Stomach (tissue), 4 donors: Measurements from ENCODE around the gene OCLN.

ENCODE experiments used
- POLR2A ChIP-seq, 4 donors: fragments of 450-650 bp; IDR thresholded peaks; one replicate each; pipeline ENCODE4 v1.6.1; 2016; ENCODE audit warnings: antibody characterized with exemption in 4 of 4, control low read depth in 2 of 4, mild to moderate bottlenecking in 1 of 4, moderate library complexity in 1 of 4
- POLR2AphosphoS5 ChIP-seq, 3 donors: sonication (generic); formaldehyde crosslinking; IDR thresholded peaks; one replicate each; pipeline ENCODE4 v1.6.1; 2016; ENCODE audit warnings: antibody characterized with exemption in 3 of 3

- no peak for TF ChIP-seq POLR2AphosphoS5 (IDR thresholded peaks at IDR 0.05)
- no peak for TF ChIP-seq POLR2A (IDR thresholded peaks at IDR 0.05)
These were observed 4.5 kb downstream of the OCLN start for GRCh38 chr5:69497006-69497520.
